H9 (cell line): ENCODE results near the gene BBS1. TPM values are rescaled to one million over a fixed set of nuclear protein-coding genes. Genes with fewer than 3 reads are reported as not detected.

Experiments used
- DNase-seq: peaks from one replicate; pipeline ENCODE4 v3.0.0-alpha.2; 2017
- H2AFZ ChIP-seq: one replicate; pipeline ENCODE4 v1.6.1; 2013; ENCODE audit warnings: mild to moderate bottlenecking, low read length, control low read depth, moderate library complexity
- H2AK5ac ChIP-seq: 2 replicates; pipeline ENCODE4 v1.6.1; 2013; ENCODE audit warnings: low read length, control low read depth, mixed read lengths; ENCODE audit not compliant: insufficient read length
- H2BK120ac ChIP-seq: one replicate; pipeline ENCODE4 v1.6.1; 2013; ENCODE audit warnings: low read depth, mild to moderate bottlenecking, low read length, control low read depth, inconsistent platforms; ENCODE audit not compliant: poor library complexity, severe bottlenecking
- H2BK12ac ChIP-seq: 2 replicates; pipeline ENCODE4 v1.6.1; 2013; ENCODE audit warnings: low read length, control low read depth, mixed read lengths, low read depth; ENCODE audit not compliant: insufficient read length
- H2BK15ac ChIP-seq: 2 replicates; pipeline ENCODE4 v1.6.1; 2013; ENCODE audit warnings: low read depth, low read length, control low read depth
- H2BK20ac ChIP-seq: one replicate; pipeline ENCODE4 v1.6.1; 2013; ENCODE audit warnings: low read depth, mild to moderate bottlenecking, low read length, control low read depth, inconsistent platforms; ENCODE audit not compliant: poor library complexity, severe bottlenecking
- H2BK5ac ChIP-seq: 2 replicates; pipeline ENCODE4 v1.6.1; 2013; ENCODE audit warnings: low read length, control low read depth, mixed read lengths; ENCODE audit not compliant: insufficient read length
- H3K14ac ChIP-seq: 2 replicates; pipeline ENCODE4 v1.6.1; 2013; ENCODE audit warnings: low read length, control low read depth; ENCODE audit not compliant: insufficient read depth
- H3K18ac ChIP-seq: 2 replicates; pipeline ENCODE4 v1.6.1; 2013; ENCODE audit warnings: low read depth, mild to moderate bottlenecking, mixed read lengths, low read length, control low read depth; ENCODE audit not compliant: insufficient read length
- H3K23ac ChIP-seq: 2 replicates; pipeline ENCODE4 v1.6.1; 2013; ENCODE audit warnings: low read length, control low read depth, mixed read lengths, low read depth; ENCODE audit not compliant: insufficient read length
- H3K23me2 ChIP-seq: 2 replicates; pipeline ENCODE4 v1.6.1; 2013; ENCODE audit warnings: low read depth, mild to moderate bottlenecking, mixed read lengths, low read length, control low read depth; ENCODE audit not compliant: insufficient read length, poor library complexity, severe bottlenecking
- H3K27ac ChIP-seq: 2 replicates; pipeline ENCODE4 v1.5.1; 2013; ENCODE audit warnings: low read length, control low read depth, mixed read lengths, low read depth; ENCODE audit not compliant: insufficient read length
- H3K27me3 ChIP-seq: 2 replicates; pipeline ENCODE4 v1.6.1; 2013; ENCODE audit warnings: low read length, control low read depth, inconsistent platforms; ENCODE audit not compliant: insufficient read depth
- H3K4ac ChIP-seq: 2 replicates; pipeline ENCODE4 v1.6.1; 2013; ENCODE audit warnings: low read depth, mild to moderate bottlenecking, control low read depth, inconsistent platforms, low read length, moderate library complexity
- H3K4me1 ChIP-seq: 2 replicates; pipeline ENCODE4 v1.6.1; 2013; ENCODE audit warnings: low read length, control low read depth, inconsistent platforms; ENCODE audit not compliant: insufficient read depth
- H3K4me2 ChIP-seq: 2 replicates; pipeline ENCODE4 v1.6.1; 2013; ENCODE audit warnings: low read length, control low read depth, mixed read lengths; ENCODE audit not compliant: insufficient read length, insufficient read depth
- H3K56ac ChIP-seq: 2 replicates; pipeline ENCODE4 v1.6.1; 2013; ENCODE audit warnings: low read depth, mild to moderate bottlenecking, mixed read lengths, low read length, control low read depth; ENCODE audit not compliant: insufficient read length
- H3K79me1 ChIP-seq: 2 replicates; pipeline ENCODE4 v1.6.1; 2013; ENCODE audit warnings: low read depth, mild to moderate bottlenecking, moderate library complexity, low read length, control low read depth, inconsistent platforms; ENCODE audit not compliant: insufficient read depth, poor library complexity, severe bottlenecking
- H3K79me2 ChIP-seq: 2 replicates; pipeline ENCODE4 v1.6.1; 2013; ENCODE audit warnings: low read length, control low read depth, inconsistent platforms; ENCODE audit not compliant: insufficient read depth
- H3K9ac ChIP-seq: 2 replicates; pipeline ENCODE4 v1.6.1; 2013; ENCODE audit warnings: low read length, control low read depth, mixed read lengths; ENCODE audit not compliant: insufficient read length; ENCODE audit errors: extremely low read depth
- H3K9me3 ChIP-seq: one replicate; pipeline ENCODE4 v1.6.1; 2013; ENCODE audit warnings: low read depth, low read length, inconsistent platforms; ENCODE audit not compliant: control insufficient read depth
- H3T11ph ChIP-seq: one replicate; pipeline ENCODE4 v1.6.1; 2013; ENCODE audit warnings: mild to moderate bottlenecking, low read length, control low read depth, inconsistent platforms
- H4K20me1 ChIP-seq: one replicate; pipeline ENCODE4 v1.6.1; 2013; ENCODE audit not compliant: control insufficient read depth, insufficient read length, insufficient read depth
- H4K5ac ChIP-seq: 2 replicates; pipeline ENCODE4 v1.6.1; 2013; ENCODE audit warnings: low read depth, mild to moderate bottlenecking, mixed read lengths, low read length, control low read depth; ENCODE audit not compliant: insufficient read length
- H4K8ac ChIP-seq: replicated peaks from 2 replicates; pipeline ENCODE4 v1.6.1; 2013; ENCODE audit warnings: low read length, control low read depth, mixed read lengths, low read depth; ENCODE audit not compliant: insufficient read length
- H4K91ac ChIP-seq: 2 replicates; pipeline ENCODE4 v1.6.1; 2013; ENCODE audit warnings: low read depth, mild to moderate bottlenecking, moderate library complexity, mixed read lengths, low read length, control low read depth; ENCODE audit not compliant: insufficient read length
- H3K27ac Mint-ChIP-seq, 3 experiments: 2 replicates in 2 of 3; 3 replicates in 1 of 3; pipeline ENCODE4 v1.8.0; 2020 to 2021; ENCODE audit warnings: mixed read lengths in 3 of 3, mild to moderate bottlenecking in 1 of 3, moderate library complexity in 1 of 3
- H3K27me3 Mint-ChIP-seq: 2 replicates; pipeline ENCODE4 v1.8.0; 2021; ENCODE audit warnings: low read depth, mild to moderate bottlenecking, moderate library complexity, mixed read lengths
- H3K36me3 Mint-ChIP-seq, 3 experiments: 2 replicates in 2 of 3; 3 replicates in 1 of 3; pipeline ENCODE4 v1.8.0; 2020 to 2021; ENCODE audit warnings: low read depth in 3 of 3, mixed read lengths in 3 of 3; ENCODE audit not compliant: insufficient read depth in 1 of 3
- H3K4me1 Mint-ChIP-seq, 2 experiments: 2 replicates each; pipeline ENCODE4 v1.8.0; 2020; ENCODE audit warnings: mixed read lengths in 2 of 2
- H3K4me3 Mint-ChIP-seq, 2 experiments: 2 replicates in 1 of 2; 3 replicates in 1 of 2; pipeline ENCODE4 v1.8.0; 2020 to 2021; ENCODE audit warnings: mild to moderate bottlenecking in 2 of 2, mixed read lengths in 2 of 2, moderate library complexity in 1 of 2
- H3K9me3 Mint-ChIP-seq, 2 experiments: 2 replicates in 1 of 2; 3 replicates in 1 of 2; pipeline ENCODE4 v1.8.0; 2020; ENCODE audit warnings: mild to moderate bottlenecking in 2 of 2, mixed read lengths in 2 of 2, moderate library complexity in 1 of 2
- WGBS: extraction: QIAGEN DNeasy Blood & Tissue Kit; methylation state at CpG from one replicate; pipeline ENCODE4 v1.1.7; 2013; ENCODE audit warnings: missing lambda C conversion rate, low lambda C conversion rate, mixed read lengths; ENCODE audit not compliant: insufficient read length; ENCODE audit errors: extremely low coverage; 5-methylcytosine and 5-hydroxymethylcytosine counted together
- total RNA-seq: library from RNA; stranded (reverse); gene quantifications from 2 replicates; pipeline ENCODE4 v1.2.1, GENCODE V29; 2021
- TF ChIP-seq, protein P1 (sequence below): fragments of 200-600 bp; sonication (generic); conservative IDR thresholded peaks from 3 replicates; pipeline ENCODE4 v1.8.0; 2021; ENCODE audit warnings: antibody characterized with exemption, mild to moderate bottlenecking

The BBS1 gene
- total RNA-seq, 1 experiment from 2014 or later: 27.2 TPM

DNA sequence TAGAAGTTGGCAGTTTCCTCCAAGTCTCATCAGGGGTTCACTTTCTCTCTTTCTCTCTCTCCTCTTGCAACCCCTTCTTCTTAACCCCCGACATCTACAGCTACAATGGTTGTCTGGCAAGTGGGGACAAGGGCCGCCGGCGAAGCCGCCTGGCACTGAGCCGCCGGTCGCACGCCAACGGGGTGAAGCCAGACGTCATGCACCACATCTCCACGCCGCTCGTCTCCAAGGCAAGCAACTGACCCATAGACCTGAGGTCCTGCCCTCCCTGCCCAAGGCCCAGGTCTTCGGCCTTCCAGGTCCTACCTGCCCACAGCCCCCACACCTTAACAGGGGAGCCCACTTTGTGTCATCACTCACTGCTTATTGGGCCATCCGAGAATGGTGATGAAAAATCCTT is 39.3 kb upstream of the BBS1 start:
- WGBS: no CpG with 5 or more reads among the region's 16 CpGs
- H3K27me3 Mint-ChIP-seq: peaks cover 3% of the 10 kb centered on the region
- no peaks in the 10 kb centered on the region for H3K9me3 ChIP-seq

More for the DNA sequence above, 39.3 kb upstream of the BBS1 start:
- no peak overlapping the region for H3K27ac ChIP-seq
- no peak overlapping the region for H3T11ph ChIP-seq
- H2BK12ac ChIP-seq: no peak overlapping the region
- no peaks in the 10 kb centered on the region for H3K27me3 ChIP-seq
- H3K9me3 Mint-ChIP-seq: no peaks in the 10 kb centered on the region
- no peak overlapping the region for H3K9ac ChIP-seq
- no peaks in the 10 kb centered on the region for H3K79me2 ChIP-seq
- no peak overlapping the region for H2BK15ac ChIP-seq
- H3K79me1 ChIP-seq: no peaks in the 10 kb centered on the region
- no peak overlapping the region for H4K5ac ChIP-seq
- TF ChIP-seq, protein P1, sequence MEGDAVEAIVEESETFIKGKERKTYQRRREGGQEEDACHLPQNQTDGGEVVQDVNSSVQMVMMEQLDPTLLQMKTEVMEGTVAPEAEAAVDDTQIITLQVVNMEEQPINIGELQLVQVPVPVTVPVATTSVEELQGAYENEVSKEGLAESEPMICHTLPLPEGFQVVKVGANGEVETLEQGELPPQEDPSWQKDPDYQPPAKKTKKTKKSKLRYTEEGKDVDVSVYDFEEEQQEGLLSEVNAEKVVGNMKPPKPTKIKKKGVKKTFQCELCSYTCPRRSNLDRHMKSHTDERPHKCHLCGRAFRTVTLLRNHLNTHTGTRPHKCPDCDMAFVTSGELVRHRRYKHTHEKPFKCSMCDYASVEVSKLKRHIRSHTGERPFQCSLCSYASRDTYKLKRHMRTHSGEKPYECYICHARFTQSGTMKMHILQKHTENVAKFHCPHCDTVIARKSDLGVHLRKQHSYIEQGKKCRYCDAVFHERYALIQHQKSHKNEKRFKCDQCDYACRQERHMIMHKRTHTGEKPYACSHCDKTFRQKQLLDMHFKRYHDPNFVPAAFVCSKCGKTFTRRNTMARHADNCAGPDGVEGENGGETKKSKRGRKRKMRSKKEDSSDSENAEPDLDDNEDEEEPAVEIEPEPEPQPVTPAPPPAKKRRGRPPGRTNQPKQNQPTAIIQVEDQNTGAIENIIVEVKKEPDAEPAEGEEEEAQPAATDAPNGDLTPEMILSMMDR: no peak
- H3K4me3 Mint-ChIP-seq: no peak overlapping the region
- H4K91ac ChIP-seq: no peak overlapping the region
- no peaks in the 10 kb centered on the region for H3K4me1 ChIP-seq
- H2AFZ ChIP-seq: no peak overlapping the region
- no peak overlapping the region for H3K14ac ChIP-seq
- H2BK5ac ChIP-seq: no peak overlapping the region
- H3K23me2 ChIP-seq: peaks cover 2% of the 10 kb centered on the region
- H4K8ac ChIP-seq: no peak overlapping the region
- no peak overlapping the region for H2AK5ac ChIP-seq
- no peak overlapping the region for H3K18ac ChIP-seq
- H3K4me2 ChIP-seq: no peak overlapping the region
- H2BK120ac ChIP-seq: no peak overlapping the region
- no peak overlapping the region for H3K4ac ChIP-seq
- H4K20me1 ChIP-seq: no peaks in the 10 kb centered on the region
- no peak overlapping the region for H2BK20ac ChIP-seq
- H3K23ac ChIP-seq: no peak overlapping the region
- peak overlapping the region in 1 of 3 experiments; percentile 65; a peak in 1 of 7 replicates for H3K27ac Mint-ChIP-seq
- DNase-seq: no peak
- H3K56ac ChIP-seq: no peak overlapping the region
- peaks cover 3 to 30% (median 23%) of the 10 kb centered on the region in 3 experiments; a peak in 5 of 7 replicates for H3K36me3 Mint-ChIP-seq
- H3K4me1 Mint-ChIP-seq: peaks cover 14 to 26% of the 10 kb centered on the region in 2 experiments
